HuH-7.5 (cell line): ENCODE data around the gene SLC22A13.
"Not testable (repeated sequence)": the region's sequence is repeated elsewhere in the genome, so short reads cannot be mapped to it uniquely, and the experiment has no call there.

Experiments used
- DNase-seq: peaks from one replicate; pipeline ENCODE4 v3.0.0; 2011; ENCODE audit warnings: low spot score

The SLC22A13 gene

GRCh38 chr3:38264779-38265178 is 833 bp upstream of the SLC22A13 start:
- DNase-seq = no peak

GRCh38 chr3:38266810-38267209 is 1.2 kb downstream of the SLC22A13 start:
- DNase-seq = no peak

GRCh38 chr3:38267662-38268061 is 2.0 kb downstream of the SLC22A13 start:
- DNase-seq = no peak

DNA sequence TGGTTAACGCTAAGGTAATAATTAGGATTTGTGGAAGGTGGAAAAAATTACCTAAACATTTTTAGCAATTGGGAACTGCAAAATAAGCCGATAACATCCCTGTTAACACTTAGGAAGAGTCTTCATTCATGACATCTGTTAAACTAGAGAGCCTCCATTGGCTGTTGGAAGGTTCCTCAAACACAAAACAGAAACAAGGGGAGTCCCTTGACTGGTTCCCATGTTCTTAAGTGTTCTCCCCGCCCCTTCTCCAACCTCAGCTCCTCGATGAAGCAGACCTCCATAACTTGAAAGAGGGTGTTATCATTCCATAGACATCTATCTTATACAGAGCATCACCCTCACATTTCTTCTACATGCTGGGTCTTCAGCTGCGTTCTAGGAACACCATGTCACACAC is 2.5 kb downstream of the SLC22A13 start:
- no peak for DNase-seq

DNA sequence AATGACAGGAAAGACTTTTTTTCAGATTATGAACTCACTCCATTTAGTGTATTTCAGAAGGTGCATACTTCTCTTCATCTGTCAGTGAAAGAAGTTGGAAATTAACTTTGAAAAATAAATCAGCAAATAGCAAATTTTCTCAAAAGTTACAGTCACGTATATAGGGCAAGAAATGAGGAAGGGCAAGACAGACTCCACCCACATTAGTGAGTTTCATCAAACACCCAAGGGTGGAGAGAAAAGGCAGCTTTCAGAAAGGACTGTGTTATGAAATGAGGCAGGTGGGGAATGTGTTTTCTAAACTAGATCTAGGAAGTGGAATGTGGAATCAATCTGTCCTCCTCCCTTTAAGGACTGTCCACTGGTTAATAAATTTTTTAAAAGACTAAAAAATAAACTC is 2.9 kb downstream of the SLC22A13 start:
- DNase-seq = no peak

- DNase-seq = no peak
Measured at GRCh38 chr3:38270606-38271005, 5.0 kb downstream of the SLC22A13 start.

DNA sequence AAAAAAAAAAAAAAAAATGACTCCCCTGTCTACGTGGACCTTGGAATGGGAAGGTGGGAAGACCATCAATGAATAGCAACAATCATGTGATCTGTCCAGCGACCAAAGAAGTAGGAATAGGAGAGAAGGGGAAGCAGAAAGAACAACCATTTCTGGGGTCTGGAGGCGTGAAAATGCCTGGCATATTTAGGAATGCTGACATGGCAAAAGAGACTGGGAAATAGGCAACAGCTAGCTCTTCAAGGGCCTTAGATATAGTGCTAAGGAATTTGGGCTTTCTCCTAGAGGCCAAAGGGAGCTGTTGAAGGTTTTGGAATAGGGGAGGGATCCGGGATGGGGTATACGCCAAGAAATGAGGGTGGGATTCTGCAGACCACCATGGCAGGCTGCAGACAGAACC is 5.9 kb downstream of the SLC22A13 start:
- no peak for DNase-seq

DNA sequence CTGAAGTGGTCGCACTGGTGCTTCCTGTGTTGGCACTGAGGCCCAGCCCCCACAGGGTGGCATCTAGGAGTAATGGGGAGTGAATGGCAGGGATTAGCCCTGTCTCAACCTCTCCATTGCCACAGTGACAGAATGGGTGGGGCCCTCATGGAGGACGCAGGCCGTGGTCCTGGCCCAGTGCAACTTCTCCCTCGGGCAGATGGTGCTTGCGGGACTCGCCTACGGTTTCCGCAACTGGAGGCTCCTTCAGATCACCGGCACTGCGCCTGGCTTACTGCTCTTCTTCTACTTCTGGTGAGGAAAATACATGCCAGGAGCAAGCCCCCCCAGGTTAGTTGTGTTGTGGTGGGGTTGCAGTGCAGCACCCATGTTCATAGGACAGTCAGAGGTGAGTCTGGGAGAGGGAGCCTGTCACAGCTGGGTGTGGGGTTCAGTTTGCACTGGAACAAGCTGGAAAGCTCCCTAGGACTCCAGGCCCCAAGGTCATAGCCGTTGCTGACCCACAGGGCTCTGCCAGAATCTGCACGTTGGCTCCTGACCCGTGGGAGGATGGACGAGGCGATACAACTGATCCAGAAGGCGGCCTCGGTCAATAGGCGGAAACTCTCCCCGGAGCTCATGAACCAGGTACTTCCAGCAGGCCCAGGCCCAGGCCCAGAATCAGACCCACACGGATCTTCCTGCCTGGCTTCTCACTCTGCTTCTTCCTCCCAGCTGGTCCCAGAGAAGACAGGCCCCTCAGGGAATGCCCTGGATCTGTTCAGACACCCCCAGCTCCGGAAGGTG is 9.4 kb downstream of the SLC22A13 start:
- DNase-seq = no peak

GRCh38 chr3:38275658-38276057 is 10.0 kb downstream of the SLC22A13 start:
- DNase-seq = no peak

DNA sequence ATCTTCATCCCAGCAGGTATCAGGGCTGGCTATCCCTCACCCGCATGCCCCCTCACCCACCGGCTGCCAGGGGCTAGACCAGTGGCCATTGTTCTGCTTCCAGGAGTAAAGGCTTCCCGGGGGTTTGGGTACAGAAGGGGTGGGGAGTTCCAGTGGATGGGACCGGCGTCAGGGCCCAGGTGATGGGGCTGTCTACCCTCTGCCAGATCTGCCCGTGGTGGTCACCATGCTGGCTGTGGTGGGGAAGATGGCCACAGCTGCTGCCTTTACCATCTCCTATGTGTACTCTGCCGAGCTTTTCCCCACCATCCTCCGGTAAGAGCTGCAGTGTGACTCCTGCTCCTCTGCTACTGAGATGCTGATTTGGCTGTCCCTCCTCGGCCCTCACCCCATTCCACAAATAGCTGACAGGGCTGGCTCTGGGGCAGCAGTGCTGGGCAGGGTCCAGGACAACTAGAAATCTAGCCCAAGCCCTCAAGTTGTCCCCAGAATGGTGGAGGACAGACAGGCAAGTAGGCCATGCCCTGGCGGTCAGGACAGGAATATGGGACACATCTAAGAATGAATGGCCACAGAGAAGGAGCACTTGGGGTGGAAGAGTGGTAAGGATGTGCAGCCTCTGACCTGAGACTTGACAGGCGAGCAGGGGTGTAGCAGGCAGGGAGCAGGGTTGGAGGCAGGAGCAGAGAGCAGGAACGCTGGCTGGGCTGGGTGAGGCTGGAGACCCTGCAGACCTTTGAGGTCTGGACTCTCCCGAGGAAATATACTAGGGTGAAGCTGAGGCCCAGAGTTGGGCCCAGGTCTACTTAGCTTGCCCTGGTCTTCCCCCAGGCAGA is 10.7 kb downstream of the SLC22A13 start:
- DNase-seq = no peak

DNA sequence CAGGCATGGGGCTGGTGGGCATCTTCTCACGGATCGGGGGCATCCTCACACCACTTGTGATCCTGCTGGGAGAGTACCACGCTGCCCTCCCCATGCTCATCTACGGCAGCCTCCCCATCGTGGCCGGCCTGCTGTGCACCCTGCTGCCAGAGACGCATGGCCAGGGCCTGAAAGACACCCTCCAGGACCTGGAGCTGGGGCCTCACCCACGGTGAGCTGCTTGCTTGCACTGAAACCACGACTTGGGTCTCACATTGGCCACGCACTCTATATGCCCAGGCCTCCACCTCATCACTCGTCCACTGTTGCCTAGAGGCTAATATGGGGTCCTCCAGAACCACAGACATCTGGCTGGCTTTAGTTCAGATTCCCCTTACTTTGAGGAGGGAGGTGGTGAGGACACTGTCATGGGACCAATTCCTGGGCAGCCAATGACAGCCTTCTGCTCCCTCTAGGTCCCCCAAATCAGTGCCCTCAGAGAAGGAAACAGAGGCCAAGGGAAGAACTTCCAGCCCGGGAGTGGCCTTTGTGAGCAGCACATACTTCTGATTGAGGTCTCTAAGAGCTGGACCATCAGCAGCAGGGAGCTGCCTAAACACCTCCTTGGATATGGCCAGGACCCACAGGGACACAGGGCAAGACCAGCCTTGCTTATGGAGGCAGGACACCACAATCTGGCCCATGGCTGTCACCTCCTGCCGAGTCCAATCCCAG is 11.5 kb downstream of the SLC22A13 start:
- DNase-seq = no peak

DNA sequence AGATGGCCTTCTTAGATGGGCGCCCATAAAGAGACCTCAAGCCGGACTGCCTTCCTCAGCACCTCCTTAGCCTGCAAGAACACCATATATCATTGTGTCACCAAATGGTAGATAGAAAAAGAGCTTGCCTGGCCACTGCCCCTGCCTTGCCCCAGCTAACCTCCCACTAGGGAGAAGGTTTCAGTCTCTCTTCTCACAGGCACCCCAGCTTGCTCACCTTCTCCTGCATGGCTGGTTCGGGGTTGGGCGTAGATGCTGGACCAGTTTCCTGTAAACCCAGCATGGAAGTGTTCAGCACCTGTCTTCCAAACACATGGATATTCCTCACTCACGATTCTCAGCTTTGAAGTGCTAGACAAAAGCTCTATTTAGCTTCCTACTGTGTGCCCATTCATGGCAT is 13.2 kb downstream of the SLC22A13 start:
- DNase-seq = no peak

DNA sequence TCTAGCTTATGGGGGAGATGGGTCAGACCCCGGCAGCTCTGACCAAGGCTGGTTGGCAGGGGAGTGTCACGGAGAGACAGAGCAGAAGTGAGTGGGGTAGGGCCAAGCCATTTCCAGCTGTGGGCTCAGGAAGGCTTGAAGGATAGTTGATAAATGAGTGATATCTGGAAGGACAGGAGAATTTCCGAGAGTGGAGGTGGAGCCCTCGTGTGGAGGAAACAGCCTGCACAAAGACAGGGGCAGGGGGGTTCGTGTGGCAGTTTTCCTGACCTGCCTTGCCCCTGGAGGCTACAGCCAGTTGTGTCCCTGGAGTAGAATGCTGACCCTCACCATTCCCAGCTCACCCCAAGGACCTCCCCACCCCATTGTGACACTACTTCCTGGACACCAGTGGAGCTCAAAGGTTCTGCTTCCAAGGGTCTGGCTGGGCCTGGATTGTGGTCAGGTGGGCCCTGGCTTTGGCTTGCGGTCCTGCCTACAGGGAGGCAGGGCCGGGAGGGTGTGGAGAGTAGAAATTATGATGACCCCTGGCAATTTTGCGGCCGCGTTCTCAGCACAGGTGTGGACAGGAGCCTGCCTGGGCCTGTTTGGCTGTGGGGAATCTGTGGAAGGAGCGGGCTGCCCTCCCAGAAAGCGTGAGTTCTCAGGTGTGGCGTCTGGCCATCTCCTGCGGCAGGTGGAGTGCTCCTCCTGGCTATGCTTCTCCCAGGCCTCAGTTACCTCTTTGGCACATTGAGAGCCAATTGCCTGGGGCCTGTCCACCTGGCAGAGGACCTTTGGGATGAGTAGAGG is 16.5 kb downstream of the SLC22A13 start, which contains the start of gene SLC22A14:
Gene SLC22A14, plus strand, starts transcription at position 400 of the 792 bp plus-strand sequence. CDS start 23,733 bp downstream, outside the sequence.
- DNase-seq = no peak

DNA sequence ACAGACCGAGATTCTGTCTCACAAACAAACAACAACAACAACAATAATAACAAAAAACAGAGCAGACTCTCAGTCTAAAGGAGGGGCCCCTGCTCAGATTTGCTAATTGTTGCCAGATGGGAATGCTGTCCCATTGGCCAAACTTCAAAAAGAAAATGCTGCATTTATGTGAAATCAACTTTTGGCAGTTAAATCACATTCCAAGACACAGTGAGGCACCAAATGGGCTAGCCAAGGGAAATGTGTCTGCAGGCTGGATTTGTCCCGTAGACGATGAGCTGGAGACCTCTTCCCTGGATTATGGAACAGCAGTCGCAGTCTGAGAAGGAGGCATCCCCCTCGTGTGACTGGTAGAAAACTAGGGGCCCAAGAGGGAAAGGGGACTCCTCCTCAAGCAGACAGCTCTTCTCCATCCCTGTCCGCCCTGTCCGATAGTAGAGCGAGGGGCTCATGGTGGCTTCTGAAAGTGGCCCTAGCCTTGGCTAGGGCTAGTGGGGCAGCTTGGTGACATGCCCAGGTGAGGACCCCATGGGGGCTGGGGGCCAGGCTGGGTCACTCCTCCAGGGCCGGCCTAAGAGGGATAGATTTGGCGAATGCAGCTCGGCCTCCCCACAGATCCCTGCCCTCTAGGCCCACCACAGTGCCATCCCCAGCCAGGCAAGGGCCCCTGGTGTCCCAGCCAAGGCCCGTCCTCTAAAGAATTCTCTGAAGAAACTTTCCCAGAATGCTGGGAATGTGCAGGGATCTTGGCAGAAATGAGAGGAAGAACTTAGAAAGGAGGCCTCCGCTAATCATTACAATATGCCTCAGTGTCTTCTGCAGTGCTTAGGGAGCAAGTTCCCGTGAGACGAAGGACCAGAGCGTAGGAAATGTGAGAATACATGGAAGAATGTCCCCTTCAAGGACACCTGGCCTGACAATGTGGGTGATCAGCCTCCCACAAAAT is 18.5 kb downstream of the SLC22A13 start:
- no peak for DNase-seq

- DNase-seq = no peak
Measured at GRCh38 chr3:38284756-38285150, 19.1 kb downstream of the SLC22A13 start.

DNA sequence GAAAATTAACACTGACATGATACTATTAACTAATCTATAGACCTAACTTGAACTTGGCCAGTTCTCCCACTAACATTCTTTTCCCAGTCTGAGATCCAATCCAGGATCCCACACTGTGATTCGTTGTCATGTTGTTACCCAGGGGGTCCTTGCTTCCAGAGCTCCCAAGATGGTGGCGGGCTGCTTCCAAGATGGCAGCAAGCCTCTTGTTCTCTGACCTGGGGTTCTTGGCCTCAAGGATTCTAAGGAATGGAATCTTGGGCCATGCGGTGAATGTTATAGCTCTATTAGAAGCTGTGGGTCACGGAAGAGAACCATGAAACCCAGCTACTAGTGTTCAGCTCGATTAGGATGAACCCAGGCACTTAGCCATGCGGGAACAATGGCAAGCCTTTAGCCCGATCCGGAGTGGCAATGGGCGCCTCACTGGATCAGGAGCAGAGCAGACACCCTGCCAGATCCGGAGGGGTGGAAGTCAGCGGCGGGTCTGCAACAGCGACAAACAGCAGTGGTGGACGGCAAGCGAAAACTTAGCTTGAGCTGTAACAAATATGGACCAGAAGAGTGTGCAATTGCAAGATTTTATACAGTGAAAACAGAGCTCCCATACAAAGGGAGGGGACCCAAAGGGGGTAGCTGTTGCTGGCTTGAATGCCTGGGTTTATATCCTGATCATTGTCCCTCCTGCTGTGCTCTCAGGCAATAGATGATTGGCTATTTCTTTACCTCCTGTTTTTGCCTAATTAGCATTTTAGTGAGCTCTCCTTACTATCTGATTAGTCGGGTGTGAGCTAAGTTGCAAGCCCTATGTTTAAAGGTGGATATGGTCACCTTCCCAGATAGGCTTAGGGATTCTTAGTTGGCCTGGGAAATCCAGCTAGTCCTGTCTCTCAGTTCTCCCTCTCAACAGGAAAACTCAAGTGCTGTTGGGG is 23.9 kb downstream of the SLC22A13 start:
- not testable (repeated sequence) for DNase-seq

DNA sequence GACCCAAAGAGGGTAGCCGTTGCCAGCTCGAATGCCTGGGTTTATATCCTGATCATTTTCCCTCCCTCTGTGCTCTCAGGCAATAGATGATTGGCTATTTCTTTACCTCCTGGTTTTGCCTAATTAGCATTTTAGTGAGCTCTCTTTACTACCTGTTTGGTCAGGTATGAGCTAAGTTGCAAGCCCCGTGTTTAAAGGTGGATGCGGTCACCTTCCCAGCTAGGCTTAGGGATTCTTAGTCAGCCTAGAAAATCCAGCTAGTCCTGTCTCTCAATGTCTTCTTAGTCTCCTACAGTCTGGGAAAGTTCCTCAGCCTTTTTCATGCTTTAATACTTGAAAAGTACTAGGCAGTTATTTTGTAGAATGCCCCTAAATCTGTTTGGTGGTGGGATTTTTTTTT is 31.4 kb downstream of the SLC22A13 start:
- not testable (repeated sequence) for DNase-seq

- DNase-seq = no peak
Measured at GRCh38 chr3:38297537-38297936, 31.9 kb downstream of the SLC22A13 start.

- no peak for DNase-seq
Measured at GRCh38 chr3:38297947-38298711, 32.5 kb downstream of the SLC22A13 start.
